ENCODE results near the gene CBLN3.

DNA sequence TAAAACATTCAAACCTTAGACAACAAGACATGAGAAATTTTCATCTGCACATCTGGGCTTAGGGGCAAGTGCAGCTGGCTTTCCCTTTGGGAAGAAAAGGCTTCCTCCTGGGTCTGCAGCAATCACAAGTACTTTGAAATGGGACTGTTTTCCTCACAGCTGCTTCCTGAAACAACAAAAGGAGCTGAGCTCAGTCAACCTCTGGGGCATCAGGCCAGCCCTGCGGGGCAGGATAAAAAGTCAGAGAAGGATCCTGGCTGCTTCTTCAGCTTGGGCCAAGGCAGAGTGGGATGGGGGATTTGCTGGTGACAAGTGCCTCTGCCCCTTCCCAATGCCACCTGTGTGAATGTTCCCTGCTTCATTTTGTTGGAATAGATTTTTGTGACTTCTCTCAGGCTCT, 29.3 kb upstream of the CBLN3 start:
- no peak for TF ChIP-seq EZH2phosphoT487 (IDR thresholded peaks at IDR 0.05; ENCODE audit: borderline replicate concordance)
- TF ChIP-seq POLR2AphosphoS5 (IDR thresholded peaks at IDR 0.05; ENCODE audit: low read depth, low read length) = no peak
- TF ChIP-seq, protein P1, sequence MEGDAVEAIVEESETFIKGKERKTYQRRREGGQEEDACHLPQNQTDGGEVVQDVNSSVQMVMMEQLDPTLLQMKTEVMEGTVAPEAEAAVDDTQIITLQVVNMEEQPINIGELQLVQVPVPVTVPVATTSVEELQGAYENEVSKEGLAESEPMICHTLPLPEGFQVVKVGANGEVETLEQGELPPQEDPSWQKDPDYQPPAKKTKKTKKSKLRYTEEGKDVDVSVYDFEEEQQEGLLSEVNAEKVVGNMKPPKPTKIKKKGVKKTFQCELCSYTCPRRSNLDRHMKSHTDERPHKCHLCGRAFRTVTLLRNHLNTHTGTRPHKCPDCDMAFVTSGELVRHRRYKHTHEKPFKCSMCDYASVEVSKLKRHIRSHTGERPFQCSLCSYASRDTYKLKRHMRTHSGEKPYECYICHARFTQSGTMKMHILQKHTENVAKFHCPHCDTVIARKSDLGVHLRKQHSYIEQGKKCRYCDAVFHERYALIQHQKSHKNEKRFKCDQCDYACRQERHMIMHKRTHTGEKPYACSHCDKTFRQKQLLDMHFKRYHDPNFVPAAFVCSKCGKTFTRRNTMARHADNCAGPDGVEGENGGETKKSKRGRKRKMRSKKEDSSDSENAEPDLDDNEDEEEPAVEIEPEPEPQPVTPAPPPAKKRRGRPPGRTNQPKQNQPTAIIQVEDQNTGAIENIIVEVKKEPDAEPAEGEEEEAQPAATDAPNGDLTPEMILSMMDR (IDR thresholded peaks at IDR 0.05 in 2 of 3, conservative IDR thresholded peaks at IDR 0.05 in 1 of 3; ENCODE audit: borderline replicate concordance in 1 of 3, insufficient read depth in 1 of 3, low read depth in 2 of 3, low read length in 2 of 3) = no peak
- no peak for TF ChIP-seq ZFX (IDR thresholded peaks at IDR 0.05)
- TF ChIP-seq, protein P2, sequence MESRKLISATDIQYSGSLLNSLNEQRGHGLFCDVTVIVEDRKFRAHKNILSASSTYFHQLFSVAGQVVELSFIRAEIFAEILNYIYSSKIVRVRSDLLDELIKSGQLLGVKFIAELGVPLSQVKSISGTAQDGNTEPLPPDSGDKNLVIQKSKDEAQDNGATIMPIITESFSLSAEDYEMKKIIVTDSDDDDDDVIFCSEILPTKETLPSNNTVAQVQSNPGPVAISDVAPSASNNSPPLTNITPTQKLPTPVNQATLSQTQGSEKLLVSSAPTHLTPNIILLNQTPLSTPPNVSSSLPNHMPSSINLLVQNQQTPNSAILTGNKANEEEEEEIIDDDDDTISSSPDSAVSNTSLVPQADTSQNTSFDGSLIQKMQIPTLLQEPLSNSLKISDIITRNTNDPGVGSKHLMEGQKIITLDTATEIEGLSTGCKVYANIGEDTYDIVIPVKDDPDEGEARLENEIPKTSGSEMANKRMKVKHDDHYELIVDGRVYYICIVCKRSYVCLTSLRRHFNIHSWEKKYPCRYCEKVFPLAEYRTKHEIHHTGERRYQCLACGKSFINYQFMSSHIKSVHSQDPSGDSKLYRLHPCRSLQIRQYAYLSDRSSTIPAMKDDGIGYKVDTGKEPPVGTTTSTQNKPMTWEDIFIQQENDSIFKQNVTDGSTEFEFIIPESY (IDR thresholded peaks at IDR 0.05; ENCODE audit: extremely low read depth, insufficient replicate concordance, low read length) = no peak
- TF ChIP-seq, protein P3, sequence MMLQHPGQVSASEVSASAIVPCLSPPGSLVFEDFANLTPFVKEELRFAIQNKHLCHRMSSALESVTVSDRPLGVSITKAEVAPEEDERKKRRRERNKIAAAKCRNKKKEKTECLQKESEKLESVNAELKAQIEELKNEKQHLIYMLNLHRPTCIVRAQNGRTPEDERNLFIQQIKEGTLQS (IDR thresholded peaks at IDR 0.05) = no peak
- TF ChIP-seq YY1 (IDR thresholded peaks at IDR 0.05; ENCODE audit: extremely low read depth, insufficient replicate concordance, low read depth, low read length) = no peak
- TF ChIP-seq SP1 (IDR thresholded peaks at IDR 0.05; ENCODE audit: low read depth) = no peak
- TF ChIP-seq, protein P4, sequence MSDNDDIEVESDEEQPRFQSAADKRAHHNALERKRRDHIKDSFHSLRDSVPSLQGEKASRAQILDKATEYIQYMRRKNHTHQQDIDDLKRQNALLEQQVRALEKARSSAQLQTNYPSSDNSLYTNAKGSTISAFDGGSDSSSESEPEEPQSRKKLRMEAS (IDR thresholded peaks at IDR 0.05) = no peak
- no peak for TF ChIP-seq POLR2A (IDR thresholded peaks at IDR 0.05; ENCODE audit: borderline replicate concordance, extremely low read depth, insufficient read depth, insufficient read length)
- no peak for TF ChIP-seq CEBPB (IDR thresholded peaks at IDR 0.05; ENCODE audit: low read depth)
- TF ChIP-seq TCF7L2 (IDR thresholded peaks at IDR 0.05; ENCODE audit: borderline replicate concordance, extremely low read depth, insufficient read depth, insufficient read length) = no peak
- TF ChIP-seq SIN3A (IDR thresholded peaks at IDR 0.05; ENCODE audit: low read depth) = no peak
- TF ChIP-seq EZH2 (IDR thresholded peaks at IDR 0.05) = no peak
